GM12878 (cell line): ENCODE measurements around the gene ZFC3H1. TPM values are rescaled to one million over a fixed set of nuclear protein-coding genes. Genes with fewer than 3 reads are reported as not detected.

Experiments used
- CEBPB ChIP-seq, 2 experiments: fragments of 150-350 bp in 1 of 2; IDR thresholded peaks; 2 replicates each; pipeline ENCODE4 v1.6.1; 2012 to 2014; ENCODE audit warnings: low read depth in 2 of 2, low read length in 2 of 2, borderline replicate concordance in 1 of 2, inconsistent platforms in 1 of 2
- CHD2 ChIP-seq: IDR thresholded peaks from 2 replicates; pipeline ENCODE4 v1.6.1; 2011; ENCODE audit warnings: low read depth, low read length, improper control_type of control experiment, borderline replicate concordance
- DPF2 ChIP-seq: fragments of 450-650 bp; IDR thresholded peaks from 2 replicates; pipeline ENCODE4 v1.6.1; 2017; ENCODE audit warnings: mild to moderate bottlenecking
- HDAC6 ChIP-seq: fragments of 200-600 bp; sonication (generic); IDR thresholded peaks from one replicate; pipeline ENCODE4 v1.8.0; 2017; ENCODE audit warnings: antibody characterized with exemption; ENCODE audit not compliant: unreplicated experiment
- IKZF1 ChIP-seq: fragments of 450-650 bp; conservative IDR thresholded peaks from 2 replicates; pipeline ENCODE4 v1.6.1; 2017; ENCODE audit warnings: antibody characterized with exemption, mild to moderate bottlenecking
- JUND ChIP-seq: IDR thresholded peaks from 2 replicates; pipeline ENCODE4 v1.6.1; 2012; ENCODE audit warnings: low read depth, mild to moderate bottlenecking, low read length, improper control_type of control experiment, moderate library complexity
- KLF5 ChIP-seq: fragments of 450-650 bp; IDR thresholded peaks from 2 replicates; pipeline ENCODE4 v1.6.1; 2014; ENCODE audit warnings: mild to moderate bottlenecking; ENCODE audit not compliant: partially characterized antibody
- MEF2A ChIP-seq: IDR thresholded peaks from 2 replicates; pipeline ENCODE4 v1.6.1; 2011; ENCODE audit warnings: low read depth, mild to moderate bottlenecking, low read length, moderate library complexity; ENCODE audit not compliant: insufficient read depth
- MXI1 ChIP-seq: fragments of 150-350 bp; IDR thresholded peaks from 2 replicates; pipeline ENCODE4 v1.6.1; 2011; ENCODE audit warnings: low read depth, mild to moderate bottlenecking, inconsistent platforms, low read length, improper control_type of control experiment
- MYB ChIP-seq: fragments of 150-350 bp; IDR thresholded peaks from 2 replicates; pipeline ENCODE4 v1.6.1; 2014; ENCODE audit warnings: mild to moderate bottlenecking, low read depth, low read length, borderline replicate concordance
- NBN ChIP-seq: fragments of 450-650 bp; IDR thresholded peaks from 2 replicates; pipeline ENCODE4 v1.6.1; 2016
- NR2C2 ChIP-seq: IDR thresholded peaks from 2 replicates; pipeline ENCODE4 v1.6.1; 2011; ENCODE audit warnings: borderline replicate concordance, low read depth; ENCODE audit not compliant: control insufficient read depth, insufficient read length
- PAX8 ChIP-seq: fragments of 450-650 bp; IDR thresholded peaks from 2 replicates; pipeline ENCODE4 v1.6.1; 2017; ENCODE audit warnings: mild to moderate bottlenecking, moderate library complexity
- RCOR1 ChIP-seq: conservative IDR thresholded peaks from 2 replicates; pipeline ENCODE4 v1.6.1; 2012; ENCODE audit warnings: low read depth, low read length, improper control_type of control experiment
- RFX5 ChIP-seq: IDR thresholded peaks from 2 replicates; pipeline ENCODE4 v1.6.1; 2011; ENCODE audit warnings: low read depth, low read length, improper control_type of control experiment
- SIN3A ChIP-seq: IDR thresholded peaks from 2 replicates; pipeline ENCODE4 v1.6.1; 2012; ENCODE audit warnings: low read depth, low read length, improper control_type of control experiment
- TCF12 ChIP-seq: IDR thresholded peaks from 2 replicates; pipeline ENCODE4 v1.6.1; 2011; ENCODE audit warnings: low read depth, mild to moderate bottlenecking, low read length
- ZNF384 ChIP-seq: IDR thresholded peaks from 2 replicates; pipeline ENCODE4 v1.6.1; 2012; ENCODE audit warnings: low read depth, mild to moderate bottlenecking, low read length, improper control_type of control experiment, borderline replicate concordance
- polyA plus RNA-seq, 11 experiments: library from polyadenylated mRNA; depleted of rRNA in 4 of 11; unstranded in 6 of 11; stranded (reverse) in 5 of 11; fragments of >200 nt; fragmentation: Nextera tagmentation in 4 of 11; fragmentation: Illumina TruSeq in 1 of 11; extraction: Ambion mirVana in 4 of 11; extraction: Trizol in 1 of 11; gene quantifications; 1 replicate in 1 of 11; 2 replicates in 10 of 11; pipeline versions ENCODE4 v1.2.1 to v1.2.3, GENCODE V29; 2011 to 2016; ENCODE audit warnings: inconsistent platforms in 2 of 11, missing spikeins in 2 of 11, low read depth in 1 of 11
- total RNA-seq, 4 experiments: library from RNA; depleted of rRNA in 3 of 4; stranded (reverse); fragments of >200 nt in 3 of 4; fragmentation: Illumina TruSeq in 1 of 4; extraction: Trizol in 1 of 4; gene quantifications; 2 replicates each; pipeline versions ENCODE4 v1.2.1 to v1.2.3, GENCODE V29; 2013 to 2021
- TF ChIP-seq, protein P1 (sequence below): IDR thresholded peaks from 2 replicates; pipeline ENCODE4 v1.6.1; 2011; ENCODE audit warnings: borderline replicate concordance, low read depth, mild to moderate bottlenecking, moderate library complexity, mixed read lengths, low read length; ENCODE audit not compliant: insufficient read depth; ENCODE audit errors: extremely low read length
- TF ChIP-seq, protein P2 (sequence below): fragments of 450-650 bp; IDR thresholded peaks from 2 replicates; pipeline ENCODE4 v1.6.1; 2018; ENCODE audit warnings: mild to moderate bottlenecking, low read depth, moderate library complexity; ENCODE audit not compliant: partially characterized antibody
- TF ChIP-seq, protein P3 (sequence below): IDR thresholded peaks from 2 replicates; pipeline ENCODE4 v1.6.1; 2012; ENCODE audit warnings: low read length, inconsistent platforms
- TF ChIP-seq, protein P4 (sequence below): fragments of 450-650 bp; IDR thresholded peaks from 2 replicates; pipeline ENCODE4 v1.6.1; 2018; ENCODE audit warnings: borderline replicate concordance, mild to moderate bottlenecking; ENCODE audit not compliant: partially characterized antibody

ZFC3H1 gene
- total and polyA plus RNA-seq, 10 of the 15 experiments (the other 5 are each of a cell fraction or from before 2014, with no cell fraction given) = 11.2 to 88.7 (median 25.9) TPM

DNA sequence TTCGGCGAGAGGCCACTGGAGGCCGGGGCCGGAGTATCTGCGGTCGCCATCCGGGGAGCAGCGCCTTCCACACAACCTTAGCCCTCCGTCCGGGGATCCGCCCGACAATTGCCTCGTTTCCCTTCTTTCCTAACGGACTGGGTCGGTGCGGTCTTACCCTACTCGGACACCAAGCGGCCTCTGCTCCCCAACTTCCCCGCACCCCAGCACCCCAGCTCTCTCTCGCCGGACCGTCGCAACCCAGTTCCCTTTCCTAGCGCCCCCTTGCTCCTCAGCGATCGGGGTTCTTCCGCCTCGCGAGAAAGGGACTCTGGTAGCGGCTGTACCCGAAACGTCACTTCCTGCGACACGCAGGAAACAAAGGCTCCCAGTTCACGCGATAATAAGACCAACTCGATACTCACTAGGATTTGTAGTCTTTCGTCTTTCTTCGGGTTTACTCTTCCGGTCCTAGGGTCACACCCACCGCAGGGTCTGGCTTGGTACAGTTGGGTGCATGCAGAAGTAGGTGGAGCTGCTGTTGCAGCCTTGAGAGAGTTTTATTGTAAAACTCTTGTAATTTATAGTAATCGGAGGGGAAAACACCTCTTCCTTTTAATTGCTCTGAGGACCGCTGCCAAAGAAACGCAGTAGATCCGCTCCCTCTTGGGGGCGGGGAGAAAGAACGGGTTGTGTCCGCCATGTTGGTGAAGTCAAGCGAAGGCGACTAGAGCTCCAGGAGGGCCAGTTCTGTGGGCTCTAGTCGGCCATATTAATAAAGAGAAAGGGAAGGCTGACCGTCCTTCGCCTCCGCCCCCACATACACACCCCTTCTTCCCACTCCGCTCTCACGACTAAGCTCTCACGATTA lies at the start of gene ZFC3H1, which contains the start of gene THAP2 (continued):
- TF ChIP-seq JUND (no peak), DPF2 (no peak), MYB (no peak), CHD2 (peak; percentile 99), RCOR1 (no peak; the same call in 1 of the 2 replicates), SIN3A (0 out of 2 replicates have a peak, but pooled peaks have one; percentile 20), IKZF1 (peak; percentile 58), TCF12 (peak; percentile 54; the same call in 1 of the 2 replicates), KLF5 (no peak), PAX8 (peak; percentile 82; the same call in 1 of the 2 replicates), NBN (peak; percentile 83), NR2C2 (no peak), RFX5 (no peak), CEBPB (IDR thresholded peaks at IDR 0.05; ENCODE audit: borderline replicate concordance in 1 of 2, low read depth in 2 of 2, low read length in 2 of 2) (no peak), MEF2A (0 out of 2 replicates have a peak, but pooled peaks have one; percentile 6), MXI1 (no peak; the same call in 1 of the 2 replicates), HDAC6 (no peak), ZNF384 (no peak)
- TF ChIP-seq, protein P1, sequence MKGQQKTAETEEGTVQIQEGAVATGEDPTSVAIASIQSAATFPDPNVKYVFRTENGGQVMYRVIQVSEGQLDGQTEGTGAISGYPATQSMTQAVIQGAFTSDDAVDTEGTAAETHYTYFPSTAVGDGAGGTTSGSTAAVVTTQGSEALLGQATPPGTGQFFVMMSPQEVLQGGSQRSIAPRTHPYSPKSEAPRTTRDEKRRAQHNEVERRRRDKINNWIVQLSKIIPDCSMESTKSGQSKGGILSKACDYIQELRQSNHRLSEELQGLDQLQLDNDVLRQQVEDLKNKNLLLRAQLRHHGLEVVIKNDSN = no peak
- TF ChIP-seq, protein P2, sequence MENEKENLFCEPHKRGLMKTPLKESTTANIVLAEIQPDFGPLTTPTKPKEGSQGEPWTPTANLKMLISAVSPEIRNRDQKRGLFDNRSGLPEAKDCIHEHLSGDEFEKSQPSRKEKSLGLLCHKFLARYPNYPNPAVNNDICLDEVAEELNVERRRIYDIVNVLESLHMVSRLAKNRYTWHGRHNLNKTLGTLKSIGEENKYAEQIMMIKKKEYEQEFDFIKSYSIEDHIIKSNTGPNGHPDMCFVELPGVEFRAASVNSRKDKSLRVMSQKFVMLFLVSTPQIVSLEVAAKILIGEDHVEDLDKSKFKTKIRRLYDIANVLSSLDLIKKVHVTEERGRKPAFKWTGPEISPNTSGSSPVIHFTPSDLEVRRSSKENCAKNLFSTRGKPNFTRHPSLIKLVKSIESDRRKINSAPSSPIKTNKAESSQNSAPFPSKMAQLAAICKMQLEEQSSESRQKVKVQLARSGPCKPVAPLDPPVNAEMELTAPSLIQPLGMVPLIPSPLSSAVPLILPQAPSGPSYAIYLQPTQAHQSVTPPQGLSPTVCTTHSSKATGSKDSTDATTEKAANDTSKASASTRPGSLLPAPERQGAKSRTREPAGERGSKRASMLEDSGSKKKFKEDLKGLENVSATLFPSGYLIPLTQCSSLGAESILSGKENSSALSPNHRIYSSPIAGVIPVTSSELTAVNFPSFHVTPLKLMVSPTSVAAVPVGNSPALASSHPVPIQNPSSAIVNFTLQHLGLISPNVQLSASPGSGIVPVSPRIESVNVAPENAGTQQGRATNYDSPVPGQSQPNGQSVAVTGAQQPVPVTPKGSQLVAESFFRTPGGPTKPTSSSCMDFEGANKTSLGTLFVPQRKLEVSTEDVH = peak; percentile 84
- TF ChIP-seq, protein P3, sequence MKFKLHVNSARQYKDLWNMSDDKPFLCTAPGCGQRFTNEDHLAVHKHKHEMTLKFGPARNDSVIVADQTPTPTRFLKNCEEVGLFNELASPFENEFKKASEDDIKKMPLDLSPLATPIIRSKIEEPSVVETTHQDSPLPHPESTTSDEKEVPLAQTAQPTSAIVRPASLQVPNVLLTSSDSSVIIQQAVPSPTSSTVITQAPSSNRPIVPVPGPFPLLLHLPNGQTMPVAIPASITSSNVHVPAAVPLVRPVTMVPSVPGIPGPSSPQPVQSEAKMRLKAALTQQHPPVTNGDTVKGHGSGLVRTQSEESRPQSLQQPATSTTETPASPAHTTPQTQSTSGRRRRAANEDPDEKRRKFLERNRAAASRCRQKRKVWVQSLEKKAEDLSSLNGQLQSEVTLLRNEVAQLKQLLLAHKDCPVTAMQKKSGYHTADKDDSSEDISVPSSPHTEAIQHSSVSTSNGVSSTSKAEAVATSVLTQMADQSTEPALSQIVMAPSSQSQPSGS = peak; percentile 58; the same call in 1 of the 2 replicates
- TF ChIP-seq, protein P4, sequence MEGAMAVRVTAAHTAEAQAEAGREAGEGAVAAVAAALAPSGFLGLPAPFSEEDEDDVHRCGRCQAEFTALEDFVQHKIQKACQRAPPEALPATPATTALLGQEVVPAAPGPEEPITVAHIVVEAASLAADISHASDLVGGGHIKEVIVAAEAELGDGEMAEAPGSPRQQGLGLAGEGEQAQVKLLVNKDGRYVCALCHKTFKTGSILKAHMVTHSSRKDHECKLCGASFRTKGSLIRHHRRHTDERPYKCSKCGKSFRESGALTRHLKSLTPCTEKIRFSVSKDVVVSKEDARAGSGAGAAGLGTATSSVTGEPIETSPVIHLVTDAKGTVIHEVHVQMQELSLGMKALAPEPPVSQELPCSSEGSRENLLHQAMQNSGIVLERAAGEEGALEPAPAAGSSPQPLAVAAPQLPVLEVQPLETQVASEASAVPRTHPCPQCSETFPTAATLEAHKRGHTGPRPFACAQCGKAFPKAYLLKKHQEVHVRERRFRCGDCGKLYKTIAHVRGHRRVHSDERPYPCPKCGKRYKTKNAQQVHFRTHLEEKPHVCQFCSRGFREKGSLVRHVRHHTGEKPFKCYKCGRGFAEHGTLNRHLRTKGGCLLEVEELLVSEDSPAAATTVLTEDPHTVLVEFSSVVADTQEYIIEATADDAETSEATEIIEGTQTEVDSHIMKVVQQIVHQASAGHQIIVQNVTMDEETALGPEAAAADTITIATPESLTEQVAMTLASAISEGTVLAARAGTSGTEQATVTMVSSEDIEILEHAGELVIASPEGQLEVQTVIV = no peak
